Activated CD8-positive, alpha-beta T cell treated with anti-CD3 and anti-CD28 coated beads for 36 hours (primary cell): ENCODE results near the gene DDX10. TPM values are rescaled to one million over a fixed set of nuclear protein-coding genes. Genes with fewer than 3 reads are reported as not detected.

Experiments used
- ATAC-seq: fragments of 200-7000 bp; cut with Tn5 transposase; one replicate; pipeline ENCODE4 v1.10.0; 2021; ENCODE audit warnings: mild to moderate bottlenecking, moderate library complexity
- CTCF ChIA-PET: fragments of 350-600 bp; sonication (Branson Sonifier 250); formaldehyde crosslinking; loops from one replicate; lab custom pipeline; 2021; ENCODE audit warnings: antibody characterized with exemption; lab: Charles Lee
- POLR2A ChIA-PET: fragments of 350-600 bp; sonication (Branson Sonifier 250); formaldehyde crosslinking; loops from one replicate; lab custom pipeline; 2021; ENCODE audit warnings: antibody characterized with exemption; lab: Charles Lee
- DNase-seq: peaks from one replicate; pipeline ENCODE4 v3.0.0-alpha.2; 2020
- H3K27ac Mint-ChIP-seq: one replicate; pipeline ENCODE4 v1.8.0; 2021; ENCODE audit warnings: mild to moderate bottlenecking, mixed read lengths
- H3K27me3 Mint-ChIP-seq: one replicate; pipeline ENCODE4 v1.8.0; 2021; ENCODE audit warnings: mixed read lengths
- H3K36me3 Mint-ChIP-seq: one replicate; pipeline ENCODE4 v1.8.0; 2021; ENCODE audit warnings: low read depth, mixed read lengths
- H3K4me1 Mint-ChIP-seq: one replicate; pipeline ENCODE4 v1.8.0; 2021; ENCODE audit warnings: low read depth, mixed read lengths
- H3K4me3 Mint-ChIP-seq: one replicate; pipeline ENCODE4 v1.8.0; 2021; ENCODE audit warnings: mild to moderate bottlenecking, moderate library complexity, mixed read lengths
- H3K9me3 Mint-ChIP-seq: one replicate; pipeline ENCODE4 v1.8.0; 2021; ENCODE audit warnings: mixed read lengths
- CTCF ChIP-seq: fragments of 200-600 bp; IDR thresholded peaks from one replicate; pipeline ENCODE4 v1.8.0; 2022; ENCODE audit warnings: antibody characterized with exemption, mild to moderate bottlenecking
- intact Hi-C: fragments of 100-400 bp; cut with micrococcal nuclease; formaldehyde crosslinking; loops from one replicate; pipeline ENCODE4 v1.10.0; 2022
- total RNA-seq, 2 experiments: library from RNA; stranded (reverse); gene quantifications; one replicate each; pipeline ENCODE4 v1.2.3, GENCODE V29; 2021

The DDX10 gene
- total RNA-seq, 2 experiments from 2014 or later = 45.4 to 46.3 TPM

- ChIA-PET CTCF (no interaction called here), POLR2A (no interaction called here)
- peaks cover 28% of the 10 kb centered on the region for H3K36me3 Mint-ChIP-seq
- no peak for TF ChIP-seq CTCF
- no peak for DNase-seq
- H3K9me3 Mint-ChIP-seq = no peaks in the 10 kb centered on the region
- no peak overlapping the region for H3K27ac Mint-ChIP-seq
- H3K4me1 Mint-ChIP-seq = peaks cover 25% of the 10 kb centered on the region
- H3K4me3 Mint-ChIP-seq = no peak overlapping the region
- ATAC-seq = no peak
- intact Hi-C loops = no loop called here
- H3K27me3 Mint-ChIP-seq = no peaks in the 10 kb centered on the region
Observed at GRCh38 chr11:108838102-108838791, 173.4 kb downstream of the DDX10 start.

- POLR2A ChIA-PET = no interaction called here
- Mint-ChIP-seq H3K4me3 (no peak overlapping the region), H3K4me1 (peaks cover 25% of the 10 kb centered on the region), H3K36me3 (peaks cover 28% of the 10 kb centered on the region), H3K27me3 (no peaks in the 10 kb centered on the region), H3K27ac (no peak overlapping the region), H3K9me3 (no peaks in the 10 kb centered on the region)
- CTCF ChIA-PET = no interaction called here
- no peak for DNase-seq
- intact Hi-C loops = no loop called here
- no peak for TF ChIP-seq CTCF
- ATAC-seq = no peak
Observed at GRCh38 chr11:108838792-108839105, 173.9 kb downstream of the DDX10 start.

GRCh38 chr11:108846009-108846408, 181.1 kb downstream of the DDX10 start:
- peaks cover 5% of the 10 kb centered on the region for H3K4me1 Mint-ChIP-seq
- ChIA-PET POLR2A (no interaction called here), CTCF (interaction anchor here (0.8 kb wide), 1 partner anchor 22 kb away, joined by 3 read pairs; no protein-coding TSS in a partner anchor)
- H3K9me3 Mint-ChIP-seq = no peaks in the 10 kb centered on the region
- no peak overlapping the region for H3K27ac Mint-ChIP-seq
- H3K27me3 Mint-ChIP-seq = no peaks in the 10 kb centered on the region
- no peak for TF ChIP-seq CTCF
- intact Hi-C loops = no loop called here
- H3K4me3 Mint-ChIP-seq = no peak overlapping the region
- DNase-seq (no peak), ATAC-seq (no peak)
- peaks cover 10% of the 10 kb centered on the region for H3K36me3 Mint-ChIP-seq

DNA sequence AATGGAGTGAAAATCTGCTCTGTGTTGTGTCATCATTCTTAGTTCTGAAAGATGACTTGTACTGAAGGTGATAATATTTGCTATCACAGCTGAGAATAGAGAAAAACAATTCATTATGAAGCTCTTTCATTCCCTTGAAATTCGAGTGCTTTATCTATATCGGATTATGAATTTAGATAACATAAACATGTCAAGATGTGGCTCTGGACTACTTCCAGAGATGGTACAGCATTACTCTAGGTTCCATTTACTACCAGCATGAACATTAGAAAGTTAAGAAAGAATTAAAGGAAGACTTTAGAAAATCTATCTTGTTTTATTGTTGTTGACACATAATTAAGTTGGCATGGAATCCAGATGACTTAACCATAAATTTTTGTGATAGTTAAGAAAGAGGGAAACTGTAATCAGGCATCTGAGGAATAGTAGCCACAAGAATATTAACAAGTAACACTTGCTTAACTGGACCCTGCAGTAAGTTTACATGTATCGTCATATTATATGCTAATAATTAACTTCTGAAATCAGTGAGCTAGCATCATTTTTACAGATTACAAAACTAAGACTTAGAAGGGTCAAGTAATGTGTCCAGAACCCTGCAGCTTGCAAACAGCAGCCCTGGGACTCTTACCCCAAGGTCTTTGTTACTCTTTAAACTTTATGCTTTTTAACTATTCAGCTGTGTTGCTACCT, 182.6 kb downstream of the DDX10 start:
- no peak for DNase-seq
- no peaks in the 10 kb centered on the region for H3K9me3 Mint-ChIP-seq
- intact Hi-C loops = no loop called here
- H3K27ac Mint-ChIP-seq = no peak overlapping the region
- CTCF ChIA-PET = interaction anchor here (1.0 kb wide), 1 partner anchor 15 kb away, joined by 3 read pairs; no protein-coding TSS in a partner anchor
- H3K36me3 Mint-ChIP-seq = peaks cover 6% of the 10 kb centered on the region
- POLR2A ChIA-PET = no interaction called here
- H3K4me1 Mint-ChIP-seq = peaks cover 2% of the 10 kb centered on the region
- no peaks in the 10 kb centered on the region for H3K27me3 Mint-ChIP-seq
- ATAC-seq = no peak
- no peak for TF ChIP-seq CTCF
- no peak overlapping the region for H3K4me3 Mint-ChIP-seq

DNA sequence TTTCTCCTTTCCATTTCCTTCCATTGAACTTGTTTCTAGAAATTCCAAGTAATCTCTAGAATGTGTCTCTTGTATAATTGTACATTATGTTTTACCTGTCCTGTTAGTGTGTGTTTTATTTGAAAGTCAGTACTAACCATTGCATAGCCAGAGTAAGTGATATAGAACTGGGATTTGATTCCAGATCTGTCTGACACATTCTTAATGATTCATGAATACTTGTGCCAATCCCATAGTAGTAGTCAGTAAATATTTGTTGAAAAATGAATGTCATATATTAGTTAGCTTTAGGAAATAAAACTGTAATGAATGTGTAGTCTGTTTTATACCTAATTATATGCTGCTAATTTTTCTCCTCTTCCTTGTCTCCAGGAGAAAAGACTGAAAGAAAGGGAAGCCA, 186.9 kb downstream of the DDX10 start:
- Mint-ChIP-seq H3K36me3 (peaks cover 2% of the 10 kb centered on the region), H3K4me3 (no peak overlapping the region), H3K4me1 (peaks cover 28% of the 10 kb centered on the region), H3K27me3 (no peaks in the 10 kb centered on the region), H3K9me3 (no peaks in the 10 kb centered on the region), H3K27ac (no peak overlapping the region)
- intact Hi-C loops = loop anchor here (10.0 kb wide), 1 partner anchor 117 kb away; no protein-coding TSS in a partner anchor
- ChIA-PET POLR2A (interaction anchor here (0.6 to 0.7 kb wide), 2 partner anchors 19 to 1118 kb away, joined by 3 to 4 read pairs; no protein-coding TSS in a partner anchor), CTCF (no interaction called here)
- DNase-seq (no peak), ATAC-seq (no peak)
- TF ChIP-seq CTCF = no peak
